MCF 10A (cell line): ENCODE measurements around the gene ADORA1. TPM values are rescaled to one million over a fixed set of nuclear protein-coding genes. Genes with fewer than 3 reads are reported as not detected.

Source experiments
- BruUV-seq: library from RNA; stranded (reverse); fragments of 400-500 nt; replicated peaks from 2 replicates; lab custom pipeline; 2021; lab: Mats Ljungman, UMichigan
- CTCF ChIA-PET: fragments of 300-600 bp; sonication (Branson Sonifier 250); formaldehyde crosslinking; extraction: SDS; loops from one replicate; lab custom pipeline; 2021; ENCODE audit warnings: antibody characterized with exemption, inconsistent platforms; lab: Yijun Ruan, JAX
- POLR2A ChIA-PET: fragments of 300-600, 350-650 bp; sonication (Branson Sonifier 250); formaldehyde crosslinking; extraction: SDS; loops from one replicate; lab custom pipeline; 2020; ENCODE audit warnings: antibody characterized with exemption, inconsistent platforms; lab: Yijun Ruan, JAX
- DNase-seq: peaks from one replicate; pipeline ENCODE4 v3.0.0-alpha.2; 2018; ENCODE audit not compliant: unreplicated experiment
- H3K27ac Mint-ChIP-seq: one replicate; pipeline ENCODE4 v1.8.0; 2022; ENCODE audit warnings: mild to moderate bottlenecking, low read depth, mixed read lengths; ENCODE audit not compliant: unreplicated experiment
- H3K27me3 Mint-ChIP-seq: one replicate; pipeline ENCODE4 v1.8.0; 2022; ENCODE audit warnings: mixed read lengths; ENCODE audit not compliant: insufficient read depth, unreplicated experiment
- H3K36me3 Mint-ChIP-seq: one replicate; pipeline ENCODE4 v1.8.0; 2022; ENCODE audit warnings: mild to moderate bottlenecking, moderate library complexity, mixed read lengths; ENCODE audit not compliant: insufficient read depth, unreplicated experiment
- H3K4me1 Mint-ChIP-seq: one replicate; pipeline ENCODE4 v1.8.0; 2022; ENCODE audit warnings: mixed read lengths; ENCODE audit not compliant: insufficient read depth, unreplicated experiment
- H3K4me3 Mint-ChIP-seq: one replicate; pipeline ENCODE4 v1.8.0; 2022; ENCODE audit warnings: mild to moderate bottlenecking, moderate library complexity, mixed read lengths; ENCODE audit not compliant: unreplicated experiment
- H3K9me3 Mint-ChIP-seq: one replicate; pipeline ENCODE4 v1.8.0; 2022; ENCODE audit warnings: mixed read lengths; ENCODE audit not compliant: unreplicated experiment
- intact Hi-C: fragments of 100-400 bp; cut with micrococcal nuclease; formaldehyde crosslinking; loops from 2 replicates; pipeline ENCODE4 v1.14.1; 2022
- total RNA-seq: library from RNA; stranded (reverse); gene quantifications from 2 replicates; pipeline ENCODE4 v1.2.3, GENCODE V29; 2022
- TF ChIP-seq, protein P1 (sequence below): fragments of 200-600 bp; IDR thresholded peaks from one replicate; pipeline ENCODE4 v1.8.0; 2022; ENCODE audit warnings: antibody characterized with exemption, mild to moderate bottlenecking; ENCODE audit not compliant: unreplicated experiment

ADORA1 gene
- total RNA-seq, 1 experiment from 2014 or later = 0.26 TPM

DNA sequence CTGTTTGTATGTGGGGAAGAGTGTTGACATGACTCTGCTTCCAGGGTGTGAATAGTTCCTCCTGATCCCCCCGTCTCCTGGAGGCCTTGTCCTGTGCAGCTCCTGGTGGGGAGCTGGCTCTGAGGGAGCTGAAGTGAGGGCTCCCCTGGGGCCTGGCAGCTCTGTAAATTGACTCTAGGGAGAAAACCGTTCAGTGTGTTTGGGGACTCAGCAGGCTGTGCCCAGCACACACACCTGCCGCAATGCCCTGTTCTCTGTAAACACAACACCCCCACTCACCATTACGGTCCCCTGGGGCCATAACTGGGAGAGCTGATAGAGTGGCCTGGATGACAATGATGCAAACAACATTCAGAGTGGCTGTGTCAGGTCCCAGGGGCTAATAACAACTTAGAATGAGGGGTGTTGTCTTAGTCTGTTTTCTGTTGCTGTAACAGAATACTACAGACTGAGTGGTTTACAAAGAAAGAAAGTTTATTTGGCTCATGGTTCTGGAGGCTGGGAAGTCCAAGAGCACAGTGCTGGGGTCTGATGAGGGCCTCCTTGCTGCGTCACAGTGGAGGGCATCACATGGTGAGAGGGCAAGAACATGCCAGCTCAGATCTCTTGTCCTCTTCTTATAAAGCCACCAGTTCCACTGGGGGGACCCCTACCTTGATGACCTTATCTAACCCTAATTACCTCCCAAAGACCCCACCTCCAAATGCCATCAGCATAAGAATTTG lies 15.3 kb downstream of the ADORA1 start:
- intact Hi-C loops = no loop called here
- no TSS peak for BruUV-seq
- DNase-seq = no peak
- Mint-ChIP-seq H3K9me3 (no peaks in the 10 kb centered on the region), H3K27me3 (no peaks in the 10 kb centered on the region), H3K4me1 (no peaks in the 10 kb centered on the region), H3K4me3 (no peak overlapping the region), H3K36me3 (no peaks in the 10 kb centered on the region), H3K27ac (no peak overlapping the region)
- TF ChIP-seq, protein P1, sequence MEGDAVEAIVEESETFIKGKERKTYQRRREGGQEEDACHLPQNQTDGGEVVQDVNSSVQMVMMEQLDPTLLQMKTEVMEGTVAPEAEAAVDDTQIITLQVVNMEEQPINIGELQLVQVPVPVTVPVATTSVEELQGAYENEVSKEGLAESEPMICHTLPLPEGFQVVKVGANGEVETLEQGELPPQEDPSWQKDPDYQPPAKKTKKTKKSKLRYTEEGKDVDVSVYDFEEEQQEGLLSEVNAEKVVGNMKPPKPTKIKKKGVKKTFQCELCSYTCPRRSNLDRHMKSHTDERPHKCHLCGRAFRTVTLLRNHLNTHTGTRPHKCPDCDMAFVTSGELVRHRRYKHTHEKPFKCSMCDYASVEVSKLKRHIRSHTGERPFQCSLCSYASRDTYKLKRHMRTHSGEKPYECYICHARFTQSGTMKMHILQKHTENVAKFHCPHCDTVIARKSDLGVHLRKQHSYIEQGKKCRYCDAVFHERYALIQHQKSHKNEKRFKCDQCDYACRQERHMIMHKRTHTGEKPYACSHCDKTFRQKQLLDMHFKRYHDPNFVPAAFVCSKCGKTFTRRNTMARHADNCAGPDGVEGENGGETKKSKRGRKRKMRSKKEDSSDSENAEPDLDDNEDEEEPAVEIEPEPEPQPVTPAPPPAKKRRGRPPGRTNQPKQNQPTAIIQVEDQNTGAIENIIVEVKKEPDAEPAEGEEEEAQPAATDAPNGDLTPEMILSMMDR = no peak
- ChIA-PET POLR2A (interaction anchor here (1.7 kb wide), 1 partner anchor 11 kb away, joined by 3 read pairs; no protein-coding TSS in a partner anchor), CTCF (interaction anchor here (1.0 to 4.1 kb wide), 7 partner anchors 14 to 103 kb away, joined by 3 to 15 read pairs (median 5); no protein-coding TSS in a partner anchor)

DNA sequence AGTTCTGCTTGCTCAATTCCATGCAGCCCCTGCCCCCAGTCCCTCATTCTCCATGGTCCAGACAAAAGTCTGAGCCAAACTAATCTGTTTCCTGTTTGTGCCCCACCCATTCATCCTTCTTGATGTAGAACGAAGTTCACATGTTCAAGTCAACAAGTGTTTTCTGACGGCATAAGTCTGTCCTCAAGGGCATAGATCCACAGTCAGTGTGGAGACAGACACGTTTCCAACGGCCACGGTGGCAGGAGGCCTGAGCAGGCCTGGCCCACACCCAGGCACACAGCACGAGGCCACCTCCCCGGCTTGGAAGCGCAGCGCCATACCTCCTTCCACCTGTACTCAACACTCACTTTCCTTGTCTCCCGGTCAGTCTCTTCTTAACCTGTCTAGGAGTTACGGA lies 16.1 kb downstream of the ADORA1 start:
- no peak overlapping the region for H3K4me3 Mint-ChIP-seq
- POLR2A ChIA-PET = no interaction called here
- no peak overlapping the region for H3K27ac Mint-ChIP-seq
- no peaks in the 10 kb centered on the region for H3K27me3 Mint-ChIP-seq
- TF ChIP-seq, protein P1 = no peak
- no peaks in the 10 kb centered on the region for H3K4me1 Mint-ChIP-seq
- no TSS peak for BruUV-seq
- CTCF ChIA-PET = interaction anchor here (0.6 to 4.1 kb wide), 9 partner anchors 11 to 125 kb away, joined by 3 to 15 read pairs (median 3); no protein-coding TSS in a partner anchor
- no peak for DNase-seq
- intact Hi-C loops = no loop called here
- H3K36me3 Mint-ChIP-seq = no peaks in the 10 kb centered on the region
- H3K9me3 Mint-ChIP-seq = no peaks in the 10 kb centered on the region

DNA sequence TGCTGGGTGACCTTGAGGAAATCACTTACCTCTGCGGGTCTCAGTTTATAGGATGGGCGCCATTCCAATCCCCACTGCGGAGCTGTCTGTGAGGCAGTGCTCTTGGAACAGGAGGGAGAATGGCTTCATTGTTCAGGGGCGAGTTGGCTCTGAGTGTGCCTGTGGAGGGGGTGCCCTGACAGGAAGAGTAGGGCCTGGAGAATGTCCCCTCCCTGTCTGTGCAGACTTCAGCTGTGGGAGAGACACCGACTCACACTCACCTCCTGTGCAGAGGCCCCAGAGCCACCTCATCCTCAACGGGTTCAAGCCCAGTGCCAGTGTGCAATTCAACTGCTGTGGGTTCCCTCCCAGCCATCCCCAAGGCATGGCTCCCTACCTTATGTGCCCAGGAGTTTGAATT lies 17.1 kb downstream of the ADORA1 start:
- TF ChIP-seq, protein P1 = no peak
- ChIA-PET POLR2A (no interaction called here), CTCF (interaction anchor here (0.9 to 4.5 kb wide), 9 partner anchors 11 to 73 kb away, joined by 3 to 33 read pairs (median 5); partner anchors contain the start of gene MYBPH)
- H3K9me3 Mint-ChIP-seq = no peaks in the 10 kb centered on the region
- no peak for DNase-seq
- no peaks in the 10 kb centered on the region for H3K36me3 Mint-ChIP-seq
- intact Hi-C loops = no loop called here
- no peak overlapping the region for H3K4me3 Mint-ChIP-seq
- H3K4me1 Mint-ChIP-seq = no peaks in the 10 kb centered on the region
- H3K27ac Mint-ChIP-seq = no peak overlapping the region
- no TSS peak for BruUV-seq
- H3K27me3 Mint-ChIP-seq = no peaks in the 10 kb centered on the region

DNA sequence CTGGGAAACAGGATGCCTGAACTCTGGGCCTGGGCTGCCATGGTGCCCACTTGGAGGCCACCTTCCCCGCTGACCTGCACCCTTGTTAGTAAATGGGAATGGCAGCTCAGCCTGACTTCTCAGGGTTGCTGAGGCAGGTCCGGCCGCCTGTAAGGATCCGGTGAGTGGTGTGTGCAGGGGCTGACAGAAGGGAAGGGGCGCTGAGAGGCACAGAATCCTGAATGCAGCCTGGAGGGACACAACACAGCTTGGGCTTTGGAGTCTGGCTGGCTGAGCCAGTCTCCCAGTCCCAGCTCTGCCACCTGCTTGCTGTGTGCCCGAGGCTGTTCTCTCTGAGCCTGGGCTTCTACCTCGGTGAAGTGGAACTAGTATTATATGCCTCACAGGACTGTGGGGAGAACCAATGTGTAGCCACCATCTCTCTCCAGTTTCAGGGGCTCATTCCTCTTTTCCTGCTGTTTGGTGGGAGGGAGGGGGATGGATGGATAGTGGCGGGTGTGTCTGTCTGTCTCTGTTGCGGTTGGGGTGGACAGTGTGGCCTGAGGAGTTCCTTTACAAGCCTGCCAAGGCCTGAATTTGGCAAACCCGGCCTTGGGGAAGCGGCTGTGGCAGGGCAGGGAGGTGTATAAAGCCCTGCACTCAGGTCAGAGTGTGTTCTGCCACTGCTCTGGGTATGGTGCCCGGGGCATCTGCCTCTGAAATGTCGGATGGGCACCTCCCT lies 18.0 kb downstream of the ADORA1 start:
- Mint-ChIP-seq H3K4me1 (no peaks in the 10 kb centered on the region), H3K27me3 (no peaks in the 10 kb centered on the region), H3K27ac (no peak overlapping the region), H3K9me3 (no peaks in the 10 kb centered on the region), H3K36me3 (no peaks in the 10 kb centered on the region), H3K4me3 (no peak overlapping the region)
- TF ChIP-seq, protein P1 = no peak
- ChIA-PET CTCF (interaction anchor here (0.6 to 7.4 kb wide), 7 partner anchors 9 to 106 kb away, joined by 3 to 38 read pairs (median 5); partner anchors contain the start of gene MYBPH), POLR2A (no interaction called here)
- DNase-seq = no peak
- intact Hi-C loops = no loop called here
- BruUV-seq = no TSS peak
